ENCODE results near the gene CES5A.
"Not testable (repeated sequence)": the region's sequence is repeated elsewhere in the genome, so short reads cannot be mapped to it uniquely, and the experiment has no call there.

CES5A gene

GRCh38 chr16:55873122-55873521 is 2.1 kb downstream of the CES5A start:
- DNase-seq: no peak

GRCh38 chr16:55872130-55872529 is 3.0 kb downstream of the CES5A start:
- DNase-seq: no peak

- DNase-seq: no peak
Observed at GRCh38 chr16:55871411-55872038, 3.6 kb downstream of the CES5A start.

- DNase-seq: no peak
Observed at GRCh38 chr16:55868980-55869379, 6.2 kb downstream of the CES5A start.

- DNase-seq: no peak
Observed at GRCh38 chr16:55868137-55868536, 7.0 kb downstream of the CES5A start.

GRCh38 chr16:55861288-55861687 is 13.9 kb downstream of the CES5A start:
- no peak for DNase-seq

- DNase-seq: not testable (repeated sequence)
Observed at GRCh38 chr16:55857650-55858049, 17.5 kb downstream of the CES5A start.

- DNase-seq: no peak
Observed at GRCh38 chr16:55856950-55857349, 18.2 kb downstream of the CES5A start.

GRCh38 chr16:55853114-55853513 is 22.1 kb downstream of the CES5A start:
- no peak for DNase-seq

GRCh38 chr16:55849536-55849935 is 25.6 kb downstream of the CES5A start:
- peak; percentile 8 for DNase-seq

- no peak for DNase-seq
Observed at GRCh38 chr16:55846598-55847346, 28.4 kb downstream of the CES5A start.

GRCh38 chr16:55843105-55843395 is 32.1 kb downstream of the CES5A start:
- DNase-seq: no peak

GRCh38 chr16:55842369-55843104 is 32.6 kb downstream of the CES5A start:
- peak; percentile 87 for DNase-seq

GRCh38 chr16:55839115-55839514 is 36.1 kb downstream of the CES5A start:
- DNase-seq: no peak

- DNase-seq: no peak
Observed at GRCh38 chr16:55836158-55836611, 39.0 kb downstream of the CES5A start.

- no peak for DNase-seq
Observed at GRCh38 chr16:55835581-55835980, 39.6 kb downstream of the CES5A start.

- not testable (repeated sequence) for DNase-seq
Observed at GRCh38 chr16:55835173-55835572, 40.0 kb downstream of the CES5A start.

- no peak for DNase-seq
Observed at GRCh38 chr16:55834049-55834448, 41.1 kb downstream of the CES5A start.

GRCh38 chr16:55832773-55833691 is 42.1 kb downstream of the CES5A start, which contains the start of gene CES1:
Gene CES1, minus strand, starts transcription at chr16:55833096. Its CDS starts 41 bp downstream, at chr16:55833055.
- peak; percentile 56 for DNase-seq

- DNase-seq: no peak
Observed at GRCh38 chr16:55832425-55832772, 42.8 kb downstream of the CES5A start.

- no peak for DNase-seq
Observed at GRCh38 chr16:55830658-55831294, 44.4 kb downstream of the CES5A start.

- not testable (repeated sequence) for DNase-seq
Observed at GRCh38 chr16:55829232-55829631, 45.9 kb downstream of the CES5A start.

Data from eye (tissue), 1 donor.